ENCODE measurements around the gene IP6K3. TPM values are rescaled to one million over a fixed set of nuclear protein-coding genes. Genes with fewer than 3 reads are reported as not detected.

Gene IP6K3
- total RNA-seq, 4 donors from 2014 or later: 0.32 to 5.5 (median 2.8) TPM

DNA sequence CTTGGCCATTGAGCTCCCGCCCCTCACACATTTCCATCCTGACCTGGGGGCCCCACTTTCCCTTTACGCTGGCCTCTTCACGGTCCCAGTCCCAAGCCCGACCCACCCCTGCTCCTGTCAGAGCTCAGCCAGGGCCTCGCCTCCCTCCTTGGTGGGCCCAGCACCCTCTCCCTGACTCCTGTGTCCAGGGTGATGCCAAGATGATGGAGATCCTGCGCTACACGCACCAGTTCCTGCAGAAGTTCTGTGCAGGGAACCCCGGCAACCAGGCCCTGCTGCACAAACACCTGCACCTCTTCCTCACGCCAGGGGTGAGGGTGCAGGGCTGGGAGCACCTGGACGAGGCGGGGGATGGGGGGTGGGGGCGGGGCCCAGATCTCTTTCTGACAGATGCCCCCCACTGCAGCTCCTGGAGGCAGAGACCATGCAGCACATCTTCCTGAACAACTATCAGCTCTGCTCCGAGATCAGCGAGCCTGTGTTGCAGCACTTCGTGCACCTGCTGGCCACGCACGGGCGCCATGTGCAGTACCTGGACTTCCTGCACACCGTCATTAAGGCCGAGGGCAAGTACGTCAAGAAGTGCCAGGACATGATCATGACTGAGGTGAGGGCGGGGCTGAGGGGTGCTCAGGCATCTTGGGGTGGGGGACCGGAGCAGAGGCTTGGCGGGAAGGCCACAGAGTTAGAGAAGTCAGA is 68.3 kb downstream of the IP6K3 start:
- 93 to 100% methylated on average over 1 to 3 of the region's 24 CpGs for WGBS, 2 donors (ENCODE audit: low coverage in 1 of 2)
- H3K9me3 ChIP-seq: no peaks in the 10 kb centered on the region
- H3K27me3 ChIP-seq: peaks cover 42% of the 10 kb centered on the region
- TF ChIP-seq POLR2AphosphoS5 (IDR thresholded peaks at IDR 0.05) (no peak), EP300 (IDR thresholded peaks at IDR 0.05) (no peak), CTCF (IDR thresholded peaks at IDR 0.05) (no peak)
- no peak for ATAC-seq
- H3K27ac ChIP-seq: no peak overlapping the region
- H3K36me3 ChIP-seq: peaks cover 0 to 98% of the 10 kb centered on the region in 2 donors
- no peaks in the 10 kb centered on the region for H3K4me1 ChIP-seq
- H3K4me3 ChIP-seq: no peak overlapping the region

- Histone ChIP-seq H3K4me1 (peaks cover 0 to 5% (median 0%) of the 10 kb centered on the region in 3 donors), H3K36me3 (peaks cover 0 to 92% of the 10 kb centered on the region in 2 donors), H3K4me3 (no peak overlapping the region), H3K27ac (no peak overlapping the region), H3K9me3 (no peaks in the 10 kb centered on the region), H3K27me3 (peaks cover 35% of the 10 kb centered on the region)
- TF ChIP-seq CTCF (IDR thresholded peaks at IDR 0.05) (no peak), POLR2A (IDR thresholded peaks at IDR 0.05) (no peak), EP300 (IDR thresholded peaks at IDR 0.05) (no peak), POLR2AphosphoS5 (IDR thresholded peaks at IDR 0.05) (no peak)
- WGBS, 2 donors (ENCODE audit: low coverage in 1 of 2): 80 to 90% methylated on average over 1 to 2 of the region's 2 CpGs
- ATAC-seq: no peak
Measured at GRCh38 chr6:33677689-33678088, 69.0 kb downstream of the IP6K3 start.

DNA sequence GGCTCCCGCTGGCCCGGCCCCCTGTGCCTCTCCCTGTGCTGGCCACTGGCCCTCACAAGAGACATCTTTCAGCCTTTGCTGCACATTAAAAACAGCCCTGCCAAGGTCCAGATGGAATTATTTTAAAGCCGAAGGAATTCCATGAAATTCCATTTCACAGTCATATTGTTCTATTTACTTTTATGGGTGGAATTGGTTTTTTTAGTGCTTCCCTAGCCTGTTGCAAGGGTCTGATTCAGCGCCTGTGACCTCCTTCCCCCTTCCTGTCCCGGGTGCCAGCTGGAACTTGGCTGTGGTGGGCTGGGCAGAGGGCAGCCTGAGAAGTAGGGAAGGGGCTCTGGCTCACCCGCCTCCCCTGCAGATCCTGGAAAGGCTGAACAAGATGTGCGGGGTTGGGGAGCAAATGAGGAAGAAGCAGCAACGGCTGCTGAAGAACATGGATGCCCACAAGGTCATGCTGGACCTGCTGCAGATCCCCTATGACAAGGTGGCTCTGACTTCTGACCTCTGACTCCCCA is 69.5 kb downstream of the IP6K3 start:
- no peak overlapping the region for H3K27ac ChIP-seq
- peaks cover 31% of the 10 kb centered on the region for H3K27me3 ChIP-seq
- H3K4me3 ChIP-seq: no peak overlapping the region
- no peaks in the 10 kb centered on the region for H3K9me3 ChIP-seq
- H3K36me3 ChIP-seq: peaks cover 0 to 88% of the 10 kb centered on the region in 2 donors
- 68% methylated on average over 3 of the region's 8 CpGs; no CpG with 5 or more reads in 1 of the 2 donors for WGBS, 2 donors (ENCODE audit: low coverage in 1 of 2)
- TF ChIP-seq CTCF (IDR thresholded peaks at IDR 0.05) (no peak), EP300 (IDR thresholded peaks at IDR 0.05) (no peak), POLR2A (IDR thresholded peaks at IDR 0.05) (no peak), POLR2AphosphoS5 (IDR thresholded peaks at IDR 0.05) (no peak)
- H3K4me1 ChIP-seq: peaks cover 0 to 8% (median 0%) of the 10 kb centered on the region in 3 donors
- no peak for ATAC-seq

DNA sequence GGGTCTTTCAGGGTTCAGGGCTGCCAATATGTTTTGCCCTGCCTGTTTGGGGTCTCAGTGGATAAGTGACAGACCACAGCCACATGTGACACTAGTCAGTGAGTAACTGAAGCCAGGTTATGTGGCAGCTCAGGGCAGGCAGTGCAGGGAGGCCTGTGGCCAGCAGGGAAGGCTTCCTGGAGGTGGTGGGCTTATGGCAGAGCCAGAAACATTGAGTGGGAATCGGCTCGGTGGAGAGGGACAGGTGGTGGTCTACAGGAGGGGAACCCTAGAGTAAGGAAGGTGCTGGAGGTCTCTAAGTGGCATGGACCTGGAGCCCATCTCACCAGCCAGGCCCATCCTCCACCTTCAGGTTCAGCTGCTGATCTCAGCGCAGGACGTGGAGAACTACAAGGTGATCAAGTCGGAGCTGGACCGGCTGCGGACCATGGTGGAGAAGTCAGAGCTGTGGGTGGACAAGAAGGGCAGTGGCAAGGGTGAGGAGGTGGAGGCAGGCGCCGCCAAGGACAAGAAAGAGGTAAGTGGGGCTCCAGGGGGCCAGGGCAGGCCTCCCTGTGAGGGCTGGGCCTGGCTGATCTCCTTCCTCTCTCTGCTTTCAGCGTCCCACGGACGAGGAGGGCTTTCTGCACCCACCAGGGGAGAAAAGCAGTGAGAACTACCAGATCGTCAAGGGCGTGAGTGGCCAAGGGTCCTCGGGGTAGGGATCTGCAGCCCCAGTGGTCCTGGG is 70.1 kb downstream of the IP6K3 start:
- no peaks in the 10 kb centered on the region for H3K9me3 ChIP-seq
- 60 to 93% methylated on average over 2 to 5 of the region's 15 CpGs for WGBS, 2 donors (ENCODE audit: low coverage in 1 of 2)
- H3K27me3 ChIP-seq: peaks cover 30% of the 10 kb centered on the region
- peaks cover 0 to 8% (median 0%) of the 10 kb centered on the region in 3 donors for H3K4me1 ChIP-seq
- H3K27ac ChIP-seq: no peak overlapping the region
- no peak for TF ChIP-seq CTCF (IDR thresholded peaks at IDR 0.05)
- no peak for TF ChIP-seq EP300 (IDR thresholded peaks at IDR 0.05)
- TF ChIP-seq POLR2A (IDR thresholded peaks at IDR 0.05): no peak
- no peak for TF ChIP-seq POLR2AphosphoS5 (IDR thresholded peaks at IDR 0.05)
- ATAC-seq: no peak
- H3K36me3 ChIP-seq: peaks cover 0 to 87% of the 10 kb centered on the region in 2 donors
- no peak overlapping the region for H3K4me3 ChIP-seq
